IMR-90 (cell line): ENCODE data around the gene GPX5.

Experiments used
- BHLHE40 ChIP-seq: fragments of 150-350 bp; IDR thresholded peaks from 2 replicates; pipeline ENCODE4 v1.6.1; 2016; ENCODE audit warnings: mild to moderate bottlenecking, low read depth, low read length
- CEBPB ChIP-seq: IDR thresholded peaks from 2 replicates; pipeline ENCODE4 v1.6.1; 2012; ENCODE audit warnings: low read depth, low read length, improper control_type of control experiment
- CHD1 ChIP-seq: IDR thresholded peaks from 2 replicates; pipeline ENCODE4 v1.6.1; 2012; ENCODE audit warnings: low read depth, low read length, improper control_type of control experiment
- CTCF ChIP-seq: conservative IDR thresholded peaks from 2 replicates; pipeline ENCODE4 v1.5.1; 2012; ENCODE audit warnings: mild to moderate bottlenecking, low read depth, low read length, improper control_type of control experiment
- ELK1 ChIP-seq: fragments of 150-350 bp; IDR thresholded peaks from 2 replicates; pipeline ENCODE4 v1.6.1; 2016; ENCODE audit warnings: low read depth, mild to moderate bottlenecking, low read length, moderate library complexity, borderline replicate concordance
- MAZ ChIP-seq: IDR thresholded peaks from 2 replicates; pipeline ENCODE4 v1.6.1; 2012; ENCODE audit warnings: low read depth, mild to moderate bottlenecking, low read length, improper control_type of control experiment, moderate library complexity, borderline replicate concordance
- MXI1 ChIP-seq: IDR thresholded peaks from 2 replicates; pipeline ENCODE4 v1.6.1; 2012; ENCODE audit warnings: low read depth, mild to moderate bottlenecking, low read length, moderate library complexity, borderline replicate concordance
- NFE2L2 ChIP-seq: fragments of 150-350 bp; IDR thresholded peaks from 2 replicates; pipeline ENCODE4 v1.6.1; 2016; ENCODE audit warnings: low read depth, mild to moderate bottlenecking, low read length
- POLR2A ChIP-seq: IDR thresholded peaks from 2 replicates; pipeline ENCODE4 v1.6.1; 2012; ENCODE audit warnings: mild to moderate bottlenecking, low read depth, low read length
- RAD21 ChIP-seq: IDR thresholded peaks from 2 replicates; pipeline ENCODE4 v1.6.1; 2012; ENCODE audit warnings: low read length, improper control_type of control experiment
- RCOR1 ChIP-seq: IDR thresholded peaks from 2 replicates; pipeline ENCODE4 v1.6.1; 2012; ENCODE audit warnings: mild to moderate bottlenecking, low read length, improper control_type of control experiment; ENCODE audit not compliant: insufficient replicate concordance
- RFX5 ChIP-seq: IDR thresholded peaks from 2 replicates; pipeline ENCODE4 v1.8.0; 2012; ENCODE audit warnings: low read depth, mild to moderate bottlenecking, low read length, moderate library complexity
- SMC3 ChIP-seq: fragments of 150-350 bp; IDR thresholded peaks from 2 replicates; pipeline ENCODE4 v1.6.1; 2016; ENCODE audit warnings: low read depth, mild to moderate bottlenecking, antibody characterized with exemption, low read length, moderate library complexity
- USF2 ChIP-seq: fragments of 150-350 bp; IDR thresholded peaks from 2 replicates; pipeline ENCODE4 v1.6.1; 2017; ENCODE audit warnings: mild to moderate bottlenecking, antibody characterized with exemption, low read length, low read depth

- no peak for TF ChIP-seq SMC3
- TF ChIP-seq CTCF, result no peak
- no peak for TF ChIP-seq CEBPB
- TF ChIP-seq POLR2A, result no peak
- no peak for TF ChIP-seq CHD1
- TF ChIP-seq NFE2L2, result no peak
- no peak for TF ChIP-seq RAD21
- TF ChIP-seq RFX5, result no peak
- TF ChIP-seq RCOR1, result no peak
- no peak for TF ChIP-seq ELK1
- TF ChIP-seq MXI1, result no peak
- TF ChIP-seq USF2, result no peak
- no peak for TF ChIP-seq MAZ
- TF ChIP-seq BHLHE40, result no peak
Measured at GRCh38 chr6:28534875-28535274, 9.2 kb downstream of the GPX5 start.
